GM23338 (cell line): ENCODE measurements around the gene GUCY1A2. TPM values are rescaled to one million over a fixed set of nuclear protein-coding genes. Genes with fewer than 3 reads are reported as not detected.

Experiments
- ATAC-seq: fragments of 200-7000 bp; cut with Tn5 transposase; 3 replicates; pipeline ENCODE4 v1.9.1; 2020
- DNase-seq: peaks from one replicate; pipeline ENCODE4 v3.0.0-alpha.2; 2015; ENCODE audit warnings: low spot score
- H2AFZ ChIP-seq: fragments of 200-600 bp; sonication (generic); 2 replicates; pipeline ENCODE4 v1.8.0; 2016; ENCODE audit warnings: antibody characterized with exemption, mild to moderate bottlenecking, moderate library complexity
- H3F3A ChIP-seq: fragments of 200-600 bp; sonication (generic); replicated peaks from 2 replicates; pipeline ENCODE4 v1.8.0; 2017; ENCODE audit warnings: antibody characterized with exemption, mixed run types, low read depth
- H3K27ac ChIP-seq: fragments of 200-600 bp; sonication (generic); 2 replicates; pipeline ENCODE4 v1.6.1; 2016; ENCODE audit warnings: low read depth
- H3K27me3 ChIP-seq: fragments of 200-600 bp; sonication (generic); 2 replicates; pipeline ENCODE4 v1.8.0; 2016; ENCODE audit warnings: mild to moderate bottlenecking, mixed run types, moderate library complexity; ENCODE audit not compliant: insufficient read depth
- H3K36me3 ChIP-seq: fragments of 200-600 bp; sonication (generic); 2 replicates; pipeline ENCODE4 v1.8.0; 2016; ENCODE audit warnings: mild to moderate bottlenecking; ENCODE audit not compliant: insufficient read depth
- H3K4me1 ChIP-seq: fragments of 200-600 bp; sonication (generic); 2 replicates; pipeline ENCODE4 v1.8.0; 2016; ENCODE audit warnings: mild to moderate bottlenecking, moderate library complexity; ENCODE audit not compliant: insufficient read depth
- H3K4me2 ChIP-seq: fragments of 200-600 bp; sonication (generic); 2 replicates; pipeline ENCODE4 v1.7.1; 2017; ENCODE audit warnings: mixed run types
- H3K4me3 ChIP-seq: fragments of 200-600 bp; sonication (generic); 2 replicates; pipeline ENCODE4 v1.6.1; 2016; ENCODE audit warnings: mixed run types
- H3K79me2 ChIP-seq: fragments of 200-600 bp; sonication (generic); replicated peaks from 2 replicates; pipeline ENCODE4 v1.8.0; 2017; ENCODE audit warnings: mild to moderate bottlenecking; ENCODE audit not compliant: insufficient read depth
- H3K9me2 ChIP-seq: fragments of 200-600 bp; sonication (generic); 2 replicates; pipeline ENCODE4 v1.8.0; 2017; ENCODE audit not compliant: insufficient read depth
- H4K20me1 ChIP-seq: fragments of 200-600 bp; sonication (generic); replicated peaks from 2 replicates; pipeline ENCODE4 v1.8.0; 2017; ENCODE audit warnings: mild to moderate bottlenecking; ENCODE audit not compliant: insufficient read depth
- H3K27ac Mint-ChIP-seq: 2 replicates; pipeline ENCODE4 v1.8.0; 2020; ENCODE audit warnings: inconsistent platforms, mild to moderate bottlenecking, moderate library complexity, mixed read lengths
- H3K27me3 Mint-ChIP-seq: 3 replicates; pipeline ENCODE4 v1.8.0; 2022; ENCODE audit warnings: low read depth, mild to moderate bottlenecking, moderate library complexity, mixed read lengths, inconsistent platforms; ENCODE audit not compliant: insufficient read depth, poor library complexity
- H3K36me3 Mint-ChIP-seq: 3 replicates; pipeline ENCODE4 v1.8.0; 2021; ENCODE audit warnings: low read depth, mild to moderate bottlenecking, inconsistent platforms, moderate library complexity, mixed read lengths
- H3K4me1 Mint-ChIP-seq: 3 replicates; pipeline ENCODE4 v1.8.0; 2020; ENCODE audit warnings: mild to moderate bottlenecking, inconsistent platforms, mixed read lengths
- H3K4me3 Mint-ChIP-seq: 3 replicates; pipeline ENCODE4 v1.8.0; 2021; ENCODE audit warnings: moderate library complexity, mild to moderate bottlenecking, inconsistent platforms, mixed read lengths
- H3K9me3 Mint-ChIP-seq: 3 replicates; pipeline ENCODE4 v1.8.0; 2020; ENCODE audit warnings: moderate library complexity, mild to moderate bottlenecking, inconsistent platforms, mixed read lengths
- CREB1 ChIP-seq: fragments of 250-450 bp; sonication (Bioruptor Pico); IDR thresholded peaks from 2 replicates; pipeline ENCODE4 v1.5.0; 2020; ENCODE audit warnings: low read depth, mild to moderate bottlenecking, moderate library complexity
- CTCF ChIP-seq, 2 experiments: fragments of 200-600 bp in 1 of 2; sonication (generic) in 1 of 2; conservative IDR thresholded peaks; 2 replicates each; pipeline versions ENCODE4 v1.5.1 to v1.6.1; 2016 to 2017; ENCODE audit warnings: antibody characterized with exemption in 2 of 2, low read depth in 2 of 2, mild to moderate bottlenecking in 2 of 2, moderate library complexity in 1 of 2
- ETS1 ChIP-seq: IDR thresholded peaks from 2 replicates; pipeline ENCODE4 v1.6.1; 2016; ENCODE audit warnings: antibody characterized with exemption
- EZH2 ChIP-seq: fragments of 200-600 bp; sonication (generic); IDR thresholded peaks from one replicate; pipeline ENCODE4 v1.8.0; 2017; ENCODE audit warnings: antibody characterized with exemption, mild to moderate bottlenecking, low read depth; ENCODE audit not compliant: unreplicated experiment
- EZH2phosphoT487 ChIP-seq: fragments of 200-600 bp; sonication (generic); IDR thresholded peaks from one replicate; pipeline ENCODE4 v1.8.1; 2018; ENCODE audit warnings: antibody characterized with exemption; ENCODE audit not compliant: unreplicated experiment
- JUNB ChIP-seq: IDR thresholded peaks from one replicate; pipeline ENCODE4 v1.6.1; 2016; ENCODE audit warnings: antibody characterized with exemption; ENCODE audit not compliant: unreplicated experiment
- POLR2AphosphoS5 ChIP-seq: IDR thresholded peaks from 2 replicates; pipeline ENCODE4 v1.6.1; 2016; ENCODE audit warnings: antibody characterized with exemption, low read depth
- STAT1 ChIP-seq: IDR thresholded peaks from one replicate; pipeline ENCODE4 v1.6.1; 2016; ENCODE audit warnings: antibody characterized with exemption; ENCODE audit not compliant: unreplicated experiment
- ZNF114 ChIP-seq: fragments of 250-450 bp; sonication (Bioruptor Pico); IDR thresholded peaks from 2 replicates; pipeline ENCODE4 v1.5.0; 2020; ENCODE audit warnings: mild to moderate bottlenecking, moderate library complexity
- ZNF331 ChIP-seq: fragments of 250-450 bp; sonication (Bioruptor Pico); IDR thresholded peaks from 2 replicates; pipeline ENCODE4 v1.5.0; 2020; ENCODE audit warnings: low read depth, mild to moderate bottlenecking, moderate library complexity
- ZNF462 ChIP-seq: fragments of 250-450 bp; sonication (Bioruptor Pico); IDR thresholded peaks from 2 replicates; pipeline ENCODE4 v1.5.0; 2020; ENCODE audit warnings: mild to moderate bottlenecking, moderate library complexity
- polyA plus RNA-seq: library from polyadenylated mRNA; unstranded; fragments of >200 nt; fragmentation: Nextera tagmentation; extraction: Ambion mirVana; gene quantifications from 2 replicates; pipeline ENCODE4 v1.2.1, GENCODE V29; 2016
- total RNA-seq: library from RNA; depleted of rRNA; stranded (reverse); fragments of >200 nt; shearing (Covaris generic); gene quantifications from 2 replicates; pipeline ENCODE4 v1.2.3, GENCODE V29; 2014

GUCY1A2 gene
- total and polyA plus RNA-seq, 2 experiments from 2014 or later = 0.36 to 1.4 TPM

GRCh38 chr11:106856566-106856965 lies 161.7 kb downstream of the GUCY1A2 start:
- Histone ChIP-seq H3K27me3 (no peaks in the 10 kb centered on the region), H3K27ac (no peak overlapping the region), H3K4me1 (no peaks in the 10 kb centered on the region), H4K20me1 (no peaks in the 10 kb centered on the region), H3K79me2 (no peaks in the 10 kb centered on the region), H3K4me2 (no peak overlapping the region), H3K36me3 (no peaks in the 10 kb centered on the region), H3K9me2 (no peaks in the 10 kb centered on the region), H3F3A (no peaks in the 10 kb centered on the region), H3K4me3 (no peak overlapping the region), H2AFZ (no peak overlapping the region)
- no peaks in the 10 kb centered on the region; the same call in 2 of the 3 replicates for H3K9me3 Mint-ChIP-seq
- no peaks in the 10 kb centered on the region for H3K4me1 Mint-ChIP-seq
- no peak overlapping the region for H3K27ac Mint-ChIP-seq
- no peaks in the 10 kb centered on the region for H3K36me3 Mint-ChIP-seq
- ATAC-seq (no peak), DNase-seq (no peak)
- H3K4me3 Mint-ChIP-seq = no peak overlapping the region
- TF ChIP-seq STAT1 (no peak), EZH2phosphoT487 (no peak), ETS1 (no peak), POLR2AphosphoS5 (no peak), CTCF (conservative IDR thresholded peaks at IDR 0.05; ENCODE audit: low read depth in 2 of 2) (no peak), ZNF114 (CRISPR knock-in tag) (no peak), EZH2 (no peak), JUNB (no peak)
- no peaks in the 10 kb centered on the region for H3K27me3 Mint-ChIP-seq

GRCh38 chr11:106854429-106854828 lies 163.8 kb downstream of the GUCY1A2 start:
- no peak for ATAC-seq
- Histone ChIP-seq H2AFZ (no peak overlapping the region), H3K79me2 (no peaks in the 10 kb centered on the region), H3K27me3 (no peaks in the 10 kb centered on the region), H3F3A (no peaks in the 10 kb centered on the region), H3K36me3 (no peaks in the 10 kb centered on the region), H3K4me1 (no peaks in the 10 kb centered on the region), H3K27ac (no peak overlapping the region), H3K9me2 (no peaks in the 10 kb centered on the region), H4K20me1 (no peaks in the 10 kb centered on the region), H3K4me2 (no peak overlapping the region), H3K4me3 (no peak overlapping the region)
- Mint-ChIP-seq H3K4me3 (no peak overlapping the region), H3K4me1 (no peaks in the 10 kb centered on the region), H3K36me3 (no peaks in the 10 kb centered on the region), H3K27ac (peak overlapping the region; percentile 35; the same call in 1 of the 2 replicates), H3K27me3 (no peaks in the 10 kb centered on the region), H3K9me3 (no peaks in the 10 kb centered on the region; the same call in 2 of the 3 replicates)
- no peak for DNase-seq
- TF ChIP-seq ZNF462 (CRISPR knock-in tag) = no peak
- no peak for TF ChIP-seq CTCF (conservative IDR thresholded peaks at IDR 0.05; ENCODE audit: low read depth in 2 of 2)
- TF ChIP-seq EZH2phosphoT487 = no peak
- TF ChIP-seq ZNF331 = no peak
- no peak for TF ChIP-seq CREB1 (CRISPR knock-in tag)
- TF ChIP-seq EZH2 = no peak
